Liver (tissue), 3 donors: ENCODE measurements around the gene TMPRSS7.

Source experiments
- GABPA ChIP-seq, 2 donors: IDR thresholded peaks in 1 of 2; conservative IDR thresholded peaks in 1 of 2; 2 replicates each; pipeline ENCODE4 v1.6.1; 2016; ENCODE audit warnings: antibody characterized with exemption in 2 of 2, mild to moderate bottlenecking in 1 of 2, moderate library complexity in 1 of 2
- RAD21 ChIP-seq, 2 donors: IDR thresholded peaks; 2 replicates each; pipeline ENCODE4 v1.6.1; 2016; ENCODE audit warnings: antibody characterized with exemption in 2 of 2, mild to moderate bottlenecking in 2 of 2
- TAF1 ChIP-seq: conservative IDR thresholded peaks from 2 replicates; pipeline ENCODE4 v1.6.1; 2016; ENCODE audit warnings: antibody characterized with exemption, mild to moderate bottlenecking
- YY1 ChIP-seq: IDR thresholded peaks from 2 replicates; pipeline ENCODE4 v1.6.1; 2016; ENCODE audit warnings: antibody characterized with exemption, mild to moderate bottlenecking
- TF ChIP-seq, protein P1 (sequence below): fragments of 150-350 bp; IDR thresholded peaks from 2 replicates; pipeline ENCODE4 v1.5.1; 2017; ENCODE audit warnings: improper control_type of control experiment, low read depth, low read length; ENCODE audit not compliant: missing input control
- TF ChIP-seq, protein P2 (sequence below): IDR thresholded peaks from 2 replicates; pipeline ENCODE4 v1.6.1; 2016; ENCODE audit warnings: antibody characterized with exemption
- donor health status: healthy.
- donor health status: healthy.

GRCh38 chr3:112053229-112053628, 18.7 kb downstream of the TMPRSS7 start:
- TF ChIP-seq TAF1 (no peak), GABPA (IDR thresholded peaks at IDR 0.05 in 1 of 2, conservative IDR thresholded peaks at IDR 0.05 in 1 of 2) (no peak), RAD21 (IDR thresholded peaks at IDR 0.05) (no peak), YY1 (no peak)
- TF ChIP-seq, protein P1, sequence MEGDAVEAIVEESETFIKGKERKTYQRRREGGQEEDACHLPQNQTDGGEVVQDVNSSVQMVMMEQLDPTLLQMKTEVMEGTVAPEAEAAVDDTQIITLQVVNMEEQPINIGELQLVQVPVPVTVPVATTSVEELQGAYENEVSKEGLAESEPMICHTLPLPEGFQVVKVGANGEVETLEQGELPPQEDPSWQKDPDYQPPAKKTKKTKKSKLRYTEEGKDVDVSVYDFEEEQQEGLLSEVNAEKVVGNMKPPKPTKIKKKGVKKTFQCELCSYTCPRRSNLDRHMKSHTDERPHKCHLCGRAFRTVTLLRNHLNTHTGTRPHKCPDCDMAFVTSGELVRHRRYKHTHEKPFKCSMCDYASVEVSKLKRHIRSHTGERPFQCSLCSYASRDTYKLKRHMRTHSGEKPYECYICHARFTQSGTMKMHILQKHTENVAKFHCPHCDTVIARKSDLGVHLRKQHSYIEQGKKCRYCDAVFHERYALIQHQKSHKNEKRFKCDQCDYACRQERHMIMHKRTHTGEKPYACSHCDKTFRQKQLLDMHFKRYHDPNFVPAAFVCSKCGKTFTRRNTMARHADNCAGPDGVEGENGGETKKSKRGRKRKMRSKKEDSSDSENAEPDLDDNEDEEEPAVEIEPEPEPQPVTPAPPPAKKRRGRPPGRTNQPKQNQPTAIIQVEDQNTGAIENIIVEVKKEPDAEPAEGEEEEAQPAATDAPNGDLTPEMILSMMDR, result no peak
- TF ChIP-seq, protein P2, sequence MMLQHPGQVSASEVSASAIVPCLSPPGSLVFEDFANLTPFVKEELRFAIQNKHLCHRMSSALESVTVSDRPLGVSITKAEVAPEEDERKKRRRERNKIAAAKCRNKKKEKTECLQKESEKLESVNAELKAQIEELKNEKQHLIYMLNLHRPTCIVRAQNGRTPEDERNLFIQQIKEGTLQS, result no peak
